Panc1 (cell line): Measurements from ENCODE around the gene NR2E3.

Source experiments
- CTCF ChIP-seq: fragments of 450-650 bp; IDR thresholded peaks from 2 replicates; pipeline ENCODE4 v1.5.1; 2017; ENCODE audit warnings: mild to moderate bottlenecking
- POLR2AphosphoS5 ChIP-seq: IDR thresholded peaks from 2 replicates; pipeline ENCODE4 v1.6.1; 2012; ENCODE audit warnings: mild to moderate bottlenecking, low read depth, low read length, moderate library complexity

- TF ChIP-seq CTCF (peak; percentile 90), POLR2AphosphoS5 (no peak)
These were observed 30.0 kb upstream of the NR2E3 start for GRCh38 chr15:71780115-71780976.
